IPS DF 4.7 (cell line): ENCODE data around the gene PCNX1.
"Not testable (repeated sequence)": the region's sequence is repeated elsewhere in the genome, so short reads cannot be mapped to it uniquely, and the experiment has no call there.

Experiments
- DNase-seq: peaks from one replicate; pipeline ENCODE4 v3.0.0-alpha.2; 2013; ENCODE audit warnings: low spot score; ENCODE audit errors: extremely low read depth

The PCNX1 gene

DNA sequence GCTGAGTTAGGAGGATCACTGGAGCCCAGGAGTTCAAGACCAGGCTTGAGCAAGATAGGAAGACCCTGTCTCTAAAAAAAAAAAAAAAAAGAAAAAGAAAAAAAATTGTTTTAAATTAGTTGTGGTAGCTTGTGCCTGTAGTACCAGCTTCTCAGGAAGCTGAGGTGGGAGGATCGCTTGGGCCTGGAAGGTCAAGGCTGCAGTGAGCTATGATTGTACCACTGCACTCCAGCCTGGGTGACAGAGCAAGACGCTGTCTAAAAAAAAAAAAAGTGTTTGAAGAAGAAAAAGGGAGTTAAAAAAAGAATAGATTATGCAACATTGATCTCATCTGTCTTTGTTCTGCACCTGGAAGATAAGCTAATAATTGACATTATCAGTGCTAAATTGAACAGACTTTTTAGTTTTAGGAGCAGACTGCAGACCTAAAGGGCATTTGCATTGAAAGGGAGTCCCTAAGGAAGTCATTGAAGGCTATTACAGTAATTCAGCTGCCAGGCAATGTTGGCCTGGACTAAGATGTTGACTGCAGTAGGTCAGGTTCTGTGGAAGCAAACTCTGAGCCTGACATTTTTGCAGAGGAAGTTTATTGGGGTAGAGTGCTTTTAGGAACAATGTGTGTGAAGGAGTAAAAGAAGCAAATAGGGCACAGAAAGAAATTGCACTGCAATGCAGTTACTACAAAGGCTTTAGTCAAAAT is 215.8 kb downstream of the PCNX1 start:
- no peak for DNase-seq

DNA sequence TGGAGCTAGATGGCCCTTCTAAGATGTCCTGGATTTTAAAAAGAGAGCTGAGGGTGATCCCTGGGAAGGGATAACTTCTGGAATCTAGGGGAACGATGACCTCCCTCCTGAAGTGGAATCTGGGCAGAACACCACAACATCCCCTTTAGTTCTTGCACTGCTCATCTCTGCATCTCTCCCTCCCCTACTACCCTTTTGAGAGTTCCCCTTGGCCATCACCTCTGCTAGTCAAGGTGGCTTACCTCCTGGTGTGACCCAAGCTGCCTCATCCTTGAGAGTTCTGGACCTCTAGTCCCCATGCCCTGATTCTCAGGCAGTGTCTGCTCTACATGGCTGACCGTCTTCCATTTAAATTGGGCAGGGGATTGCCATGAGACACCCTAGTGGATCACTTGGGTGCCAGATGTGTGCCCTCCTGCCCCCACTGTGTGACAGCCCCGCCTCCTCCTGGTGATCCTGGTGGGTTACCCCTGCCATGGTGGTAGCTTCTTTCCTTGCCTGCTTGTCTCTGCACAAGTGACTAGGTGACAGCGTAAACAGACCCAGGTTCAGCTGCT is 216.4 kb downstream of the PCNX1 start:
- no peak for DNase-seq

DNA sequence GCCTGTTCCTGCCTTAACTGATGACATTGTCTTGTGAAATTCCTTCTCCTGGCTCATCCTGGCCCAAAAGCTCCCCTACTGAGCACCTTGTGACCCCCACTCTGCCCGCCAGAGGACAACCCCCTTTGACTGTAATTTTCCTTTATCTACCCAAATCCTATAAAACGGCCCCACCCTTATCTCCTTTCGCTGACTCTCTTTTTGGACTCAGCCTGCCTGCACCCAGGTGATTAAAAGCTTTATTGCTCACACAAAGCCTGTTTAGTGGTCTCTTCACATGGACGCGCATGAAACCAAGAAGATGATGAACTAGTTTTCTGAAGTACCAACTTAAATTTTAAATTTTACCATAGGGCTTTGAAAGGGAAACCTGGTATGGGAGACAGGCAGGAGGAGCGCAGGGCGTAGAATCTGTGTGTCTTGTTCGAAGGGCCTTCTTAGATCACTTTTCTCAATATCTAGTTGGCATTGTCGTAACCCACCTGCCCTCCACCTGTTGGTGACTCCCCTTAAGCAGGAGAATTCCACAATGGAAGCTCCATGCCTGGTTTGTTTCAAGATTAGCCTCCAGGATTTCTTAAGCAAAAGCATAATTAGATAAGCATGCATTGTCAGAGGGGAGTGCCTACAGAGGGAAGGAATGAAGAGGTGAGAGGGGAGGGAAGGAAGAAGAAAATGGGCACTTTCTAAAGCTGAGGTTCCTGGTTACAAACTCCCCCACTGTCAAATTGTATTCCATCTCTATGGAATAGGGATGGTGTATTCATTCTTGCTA is 222.6 kb downstream of the PCNX1 start:
- not testable (repeated sequence) for DNase-seq

DNA sequence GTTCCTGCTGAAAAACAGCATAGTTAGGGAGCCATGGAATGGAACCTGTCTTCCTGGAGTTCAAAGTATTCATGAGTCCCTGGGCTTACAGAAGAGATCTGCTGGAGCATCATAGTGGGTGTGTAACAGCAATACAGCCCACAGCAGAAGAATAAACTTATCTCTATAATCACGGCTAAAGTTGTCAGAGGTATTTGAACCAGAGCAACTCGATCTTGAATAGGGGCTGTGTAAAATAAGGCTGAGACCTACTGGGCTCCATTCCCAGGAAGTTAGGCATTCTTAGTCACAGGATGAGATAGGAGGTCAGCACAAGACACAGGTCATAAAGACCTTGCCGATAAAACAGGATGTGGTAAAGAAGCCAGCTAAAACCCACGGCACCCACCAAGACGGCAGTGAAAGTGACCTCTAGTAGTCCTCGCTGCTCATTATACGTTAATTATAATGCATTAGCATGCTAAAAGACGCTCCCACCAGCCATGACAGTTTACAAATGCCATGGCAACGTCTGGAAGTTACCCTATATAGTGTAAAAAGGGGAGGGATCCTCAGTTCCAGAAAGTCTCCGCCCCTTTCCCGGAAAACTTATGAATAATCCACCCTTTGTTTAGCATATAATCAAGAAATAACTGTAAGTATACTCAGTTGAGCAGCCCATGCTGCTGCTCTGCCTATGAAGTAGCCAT is 223.4 kb downstream of the PCNX1 start:
- no peak for DNase-seq

DNA sequence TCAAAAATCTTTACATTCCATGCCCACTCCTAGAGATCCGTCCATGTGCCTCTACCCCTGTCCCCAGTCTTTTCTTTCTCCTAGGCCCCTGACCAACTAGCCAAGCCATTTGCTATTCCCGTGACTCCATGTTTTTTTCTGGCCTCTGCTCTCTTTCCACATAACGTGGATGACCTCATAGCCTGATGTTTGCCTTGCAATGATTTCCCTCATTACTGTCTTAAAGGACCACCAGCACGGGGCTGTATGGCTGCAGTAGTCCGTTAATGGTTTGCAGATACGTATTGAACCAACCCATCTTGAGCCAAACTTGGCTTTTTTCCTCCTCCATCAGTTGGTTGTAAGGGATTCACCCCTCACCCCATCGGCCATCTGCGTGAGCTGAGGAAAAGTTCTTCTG is 226.0 kb downstream of the PCNX1 start:
- no peak for DNase-seq

DNA sequence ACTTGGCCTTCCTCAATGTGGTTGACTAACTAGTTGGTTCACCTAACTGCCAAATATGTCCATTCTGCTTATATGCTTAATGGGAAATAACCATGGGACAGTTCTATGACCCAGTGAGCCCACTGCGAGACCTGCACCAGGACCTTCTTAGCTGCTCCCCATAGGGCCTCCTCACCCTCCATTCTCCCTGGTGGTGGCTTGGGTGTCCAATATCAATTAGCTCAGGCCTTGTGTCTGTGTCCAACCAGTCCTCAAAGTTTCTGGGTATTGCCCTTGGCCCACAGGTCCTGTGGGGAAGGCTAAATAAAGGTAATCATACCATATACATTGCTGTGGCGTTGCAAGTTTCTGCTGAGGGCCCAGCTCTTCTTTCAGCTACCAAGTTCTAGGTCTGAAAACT is 228.2 kb downstream of the PCNX1 start:
- no peak for DNase-seq

DNA sequence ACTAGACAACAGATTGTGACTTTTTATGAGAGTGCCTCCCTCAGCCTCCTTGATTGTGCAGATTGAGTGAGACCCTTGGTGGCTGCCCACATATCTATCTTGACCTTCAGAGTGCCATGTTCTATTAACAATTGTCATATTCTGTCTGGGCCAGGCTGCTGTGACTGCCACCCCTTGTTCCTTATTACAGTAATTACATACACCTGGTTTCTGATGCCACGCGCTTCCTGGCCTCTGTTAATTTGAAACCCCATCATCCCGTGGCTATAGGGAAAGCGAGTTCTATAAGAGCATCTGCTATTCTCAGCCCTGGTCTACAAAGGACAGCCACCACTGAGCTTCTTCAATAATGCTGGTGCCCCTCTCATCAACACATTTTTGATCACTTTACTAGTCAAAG is 228.7 kb downstream of the PCNX1 start:
- no peak for DNase-seq

DNA sequence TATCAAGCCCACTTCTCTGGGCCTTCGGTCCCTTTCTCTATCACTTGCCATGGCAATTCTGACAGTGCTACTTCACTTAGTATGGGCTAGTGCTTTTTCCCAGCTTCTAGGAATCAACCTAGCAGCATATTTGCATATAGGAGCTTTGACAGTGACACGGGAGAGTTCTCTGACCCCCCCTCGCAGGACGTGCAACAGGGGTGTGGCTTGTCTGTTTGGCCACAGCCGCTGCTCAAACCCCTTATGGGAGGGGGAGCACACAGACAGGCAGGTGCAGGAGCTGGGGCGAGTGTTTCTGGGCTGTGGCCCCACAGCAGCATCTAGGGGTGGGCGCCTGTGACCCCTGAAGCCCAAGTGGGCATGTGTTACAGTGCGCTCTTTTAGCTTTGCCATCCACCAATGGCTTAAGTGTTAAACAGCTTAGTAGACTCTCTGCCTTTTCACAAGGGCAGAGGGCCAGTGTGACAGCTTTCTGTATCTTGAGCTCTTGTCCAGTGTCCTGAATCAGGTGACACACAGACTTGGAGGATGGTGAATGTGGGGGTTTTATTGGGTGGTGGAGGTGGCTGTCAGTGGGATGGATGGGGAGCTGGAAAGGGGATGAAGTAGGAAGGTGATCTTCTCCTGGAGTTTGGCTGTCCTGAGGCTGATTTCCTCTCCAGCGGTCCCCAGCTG is 229.3 kb downstream of the PCNX1 start:
- no peak for DNase-seq

DNA sequence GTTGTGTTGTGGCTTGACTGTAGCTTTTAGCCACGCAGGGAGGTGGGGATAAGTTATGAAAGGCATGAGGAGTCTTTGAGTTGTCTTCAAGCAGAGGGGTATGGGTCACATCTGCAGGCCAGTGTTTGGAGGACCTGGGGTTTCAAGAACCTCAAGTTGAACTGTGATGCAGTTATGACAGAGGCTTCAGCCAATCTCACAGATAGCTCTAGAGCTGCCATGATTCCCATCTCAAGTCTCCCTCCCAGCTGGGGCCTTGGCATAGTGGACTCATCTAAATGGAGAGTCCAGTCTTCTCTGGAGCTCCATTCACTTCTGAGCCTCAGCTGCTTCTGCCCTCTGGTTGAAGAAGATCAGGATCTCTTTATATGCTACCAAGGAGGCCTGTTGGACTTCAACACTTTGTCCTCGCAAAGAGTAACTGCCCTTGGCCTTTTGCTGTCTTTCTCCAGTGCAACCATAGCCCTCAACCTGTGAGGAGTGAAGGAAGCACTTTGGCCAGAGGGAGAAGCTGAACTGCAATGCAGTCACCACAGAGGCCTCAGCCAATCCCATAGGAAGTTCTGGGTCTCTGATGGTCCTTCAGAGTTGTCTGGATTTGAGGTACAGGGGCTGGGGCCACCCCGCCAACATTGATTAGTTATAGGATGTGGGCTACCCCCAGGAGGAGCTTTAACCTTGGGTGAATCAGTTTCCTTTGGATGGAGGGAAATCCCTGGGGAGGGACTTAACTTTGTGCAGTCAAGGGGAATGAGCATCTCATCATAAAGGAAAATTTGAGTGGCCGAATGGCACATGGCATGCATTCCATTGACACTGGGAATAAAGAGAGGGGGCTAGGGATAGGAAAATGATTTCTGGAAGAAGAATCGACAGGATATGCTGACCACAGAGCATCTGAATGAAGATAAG is 230.5 kb downstream of the PCNX1 start:
- no peak for DNase-seq

DNA sequence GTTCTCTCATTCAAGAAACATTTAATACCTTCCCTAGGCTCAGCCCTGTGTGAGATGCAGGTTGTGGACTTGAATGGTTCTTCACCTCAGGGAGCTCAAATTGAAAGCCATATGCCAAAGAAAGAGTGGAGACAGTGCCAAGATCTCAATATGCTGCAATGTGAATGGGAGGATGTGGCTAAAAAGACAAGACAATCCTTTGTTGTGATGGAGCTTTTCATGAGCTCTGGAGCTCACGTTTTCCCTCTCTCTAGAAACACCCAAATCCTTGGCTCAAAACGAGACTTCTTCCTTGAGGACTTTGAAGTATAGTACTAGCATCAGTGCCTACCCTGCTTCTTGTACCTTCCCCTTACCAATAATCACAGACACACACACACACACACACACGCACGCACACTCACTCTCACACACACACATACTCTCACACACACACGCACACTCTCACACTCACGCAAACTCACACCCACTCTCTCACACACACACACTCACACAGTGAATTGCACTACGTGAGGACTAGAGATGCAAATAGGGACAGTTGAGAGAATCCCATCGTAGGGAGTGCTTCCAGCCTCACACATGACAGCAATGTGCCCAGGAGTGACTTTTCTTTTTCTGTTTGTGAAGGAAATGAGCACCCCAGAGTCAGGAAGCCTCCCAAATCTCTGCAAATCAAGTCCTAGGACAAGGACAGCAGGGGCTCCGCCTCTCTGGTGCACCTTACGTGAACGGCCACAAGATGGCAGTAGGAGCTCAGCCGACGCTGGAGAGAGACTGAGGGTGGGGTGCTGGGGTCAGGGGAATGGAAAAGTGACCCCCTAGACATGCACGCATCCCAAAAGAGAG is 231.4 kb downstream of the PCNX1 start:
- DNase-seq, result no peak

DNA sequence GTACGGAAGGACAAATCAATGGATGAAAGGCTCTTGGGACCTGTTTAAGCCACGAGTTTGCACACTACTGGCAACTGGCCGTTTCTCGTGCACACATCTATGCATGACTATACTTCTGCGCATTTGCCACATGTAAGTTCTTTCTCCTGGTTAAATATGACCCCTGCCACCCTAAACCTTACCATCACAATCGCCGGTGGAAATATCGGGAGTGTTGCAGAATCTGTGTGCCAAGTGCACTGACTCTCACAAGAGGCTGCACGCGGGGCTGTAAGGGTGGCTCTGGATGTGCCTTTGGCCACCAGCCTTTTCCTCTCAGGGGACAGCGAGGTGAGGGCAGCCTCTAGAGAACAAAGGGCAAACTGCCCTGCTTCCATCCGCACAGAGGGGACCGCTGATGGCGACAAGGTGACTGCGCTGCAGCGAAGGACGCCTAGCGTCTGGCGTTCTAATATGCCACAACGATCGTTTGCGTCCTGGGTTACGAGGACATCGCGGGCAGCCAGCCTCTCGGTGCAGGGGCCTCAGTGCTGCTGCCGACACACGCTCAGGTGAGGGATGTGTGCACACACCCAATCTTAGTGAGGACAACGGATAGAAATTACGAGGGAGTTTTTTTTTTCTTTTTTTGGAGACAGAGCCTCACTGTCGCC is 232.2 kb downstream of the PCNX1 start:
- no peak for DNase-seq

DNA sequence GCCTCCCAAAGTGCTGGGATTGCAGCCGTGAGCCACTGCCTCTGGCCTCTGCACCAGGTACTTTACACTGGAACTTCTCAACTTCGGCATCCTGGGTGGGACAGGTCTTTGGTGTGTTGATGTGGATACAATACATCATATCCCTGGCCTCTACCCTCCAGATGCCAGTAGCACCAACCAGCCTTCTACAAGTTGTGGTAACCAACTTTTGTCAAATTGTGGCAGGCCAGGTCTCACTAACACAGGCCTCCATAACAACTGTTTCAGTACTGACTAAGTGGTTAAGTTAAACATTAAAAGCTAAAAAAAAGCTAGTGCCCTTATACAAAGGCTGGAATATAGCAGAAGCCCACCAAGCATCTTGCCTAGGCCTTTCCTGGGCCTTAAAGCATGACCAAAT is 232.9 kb downstream of the PCNX1 start:
- no peak for DNase-seq

DNA sequence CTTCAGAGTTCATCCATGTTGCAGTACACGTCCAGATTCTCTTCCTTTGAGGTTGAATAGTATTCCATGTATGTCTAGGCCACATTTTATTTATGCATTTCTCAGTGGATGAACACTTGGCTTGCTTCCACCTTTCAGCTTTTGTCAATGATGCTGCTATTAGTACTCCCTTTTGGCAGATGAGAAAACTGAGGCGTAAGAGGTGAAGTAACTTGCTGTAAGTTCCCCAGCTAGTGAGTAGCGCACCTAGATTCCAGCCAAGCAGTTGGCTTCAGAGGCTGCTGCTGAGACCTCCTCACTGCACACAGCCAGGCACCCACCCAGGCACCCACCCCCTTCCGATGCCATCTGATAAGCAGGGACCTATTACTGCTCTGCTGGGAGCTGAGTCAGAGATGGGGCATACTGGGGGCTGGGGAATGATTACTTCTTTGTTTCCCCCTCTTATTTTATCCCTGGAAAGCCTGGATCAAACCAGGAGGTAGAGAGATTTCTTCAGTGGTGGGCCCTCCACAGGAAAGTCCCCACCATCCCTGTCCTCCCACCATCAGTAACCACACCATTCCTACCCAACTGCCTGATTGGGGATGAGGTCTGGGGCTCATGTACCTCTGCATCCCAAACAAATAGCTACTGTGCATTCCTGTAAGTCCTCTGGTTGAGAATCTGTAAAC is 234.6 kb downstream of the PCNX1 start:
- DNase-seq, result no peak

DNA sequence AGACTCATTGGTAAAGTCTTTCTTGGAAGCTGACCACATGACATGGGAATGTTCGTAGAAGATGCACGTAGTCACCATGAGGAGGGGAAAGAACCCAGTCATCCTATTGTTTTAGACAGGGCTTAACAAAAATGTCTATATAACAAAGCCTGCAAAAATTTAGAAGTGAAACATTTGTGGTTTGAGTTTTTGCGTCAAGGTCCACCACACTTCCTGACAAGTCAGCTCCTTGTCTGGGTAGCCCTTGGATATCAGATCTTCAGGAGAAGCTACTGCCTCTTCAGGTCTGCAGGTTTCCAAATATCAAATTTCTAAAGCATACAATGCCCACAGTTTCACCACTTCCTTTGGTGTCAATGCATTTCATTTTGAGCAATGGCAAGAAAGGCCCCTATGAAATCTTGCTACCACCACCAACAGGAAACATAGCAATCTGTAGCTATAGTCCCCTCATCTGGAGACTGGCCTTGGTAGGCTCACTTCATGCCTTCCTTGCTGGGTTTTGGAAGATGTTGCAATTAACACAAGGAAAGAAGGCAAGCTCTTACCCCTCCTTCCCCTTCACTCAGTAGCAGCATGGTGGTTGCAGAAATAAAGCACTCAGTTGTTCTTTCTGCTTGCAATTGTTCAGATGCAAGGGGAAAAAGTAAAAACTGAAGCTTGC is 235.2 kb downstream of the PCNX1 start:
- no peak for DNase-seq

DNA sequence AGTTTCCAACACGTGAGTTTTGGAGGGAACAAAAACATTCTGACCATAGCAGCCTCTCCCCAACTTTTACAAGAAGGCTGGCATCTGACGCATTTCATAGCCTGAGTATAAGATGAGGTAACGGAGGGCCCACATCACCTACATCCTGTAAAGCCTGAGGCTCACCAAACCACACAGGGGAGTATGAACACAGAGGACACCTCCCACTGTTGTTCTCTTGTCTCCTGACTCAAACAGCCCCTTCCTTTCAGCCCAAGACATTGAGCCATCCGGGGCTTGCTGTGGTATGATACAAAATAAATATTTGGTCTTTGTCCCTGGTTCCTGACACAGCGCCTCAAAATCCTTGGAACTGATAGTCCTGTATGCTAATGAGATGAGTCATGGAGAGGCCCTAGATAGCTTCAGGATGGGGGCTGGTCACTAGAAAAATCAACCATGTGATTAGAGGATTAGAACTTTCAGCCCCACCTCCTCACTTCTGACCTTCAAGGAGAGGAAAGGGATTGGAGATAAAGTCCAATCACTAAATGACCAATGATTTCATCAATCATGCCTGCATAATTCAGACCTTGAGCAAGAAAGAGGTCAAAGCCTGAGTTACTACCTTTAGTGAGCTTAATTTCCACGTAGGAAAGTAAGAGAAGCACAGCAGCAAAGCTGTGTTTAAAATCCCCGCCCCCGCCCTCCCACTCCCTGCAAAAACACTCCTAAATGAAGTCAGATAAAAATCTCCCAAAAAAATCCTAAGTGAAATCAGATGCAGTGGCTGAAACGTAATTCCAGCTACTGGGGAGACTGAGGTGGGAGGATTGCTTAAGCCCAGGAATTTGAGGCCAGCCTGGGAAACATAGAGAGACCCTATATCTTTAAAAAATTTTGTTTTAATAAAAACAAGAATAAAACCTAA is 236.4 kb downstream of the PCNX1 start:
- no peak for DNase-seq

DNA sequence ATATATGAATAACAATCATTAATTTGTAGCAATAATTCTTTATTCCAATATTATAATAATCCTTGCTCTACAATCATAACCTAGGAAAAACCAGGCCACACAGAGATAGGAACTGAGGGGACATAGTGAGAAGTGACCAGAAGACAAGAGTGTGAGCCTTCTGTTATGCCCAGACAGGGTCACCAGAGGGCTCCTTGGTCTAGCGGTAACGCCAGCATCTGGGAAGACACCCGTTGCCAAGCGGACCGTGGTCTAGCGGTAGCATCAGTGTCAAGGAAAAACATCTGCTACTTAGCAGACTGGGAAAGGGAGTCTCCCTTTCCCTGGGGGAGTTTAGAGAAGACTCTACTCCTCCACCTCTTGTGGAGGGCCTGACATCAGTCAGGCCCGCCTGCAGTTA is 240.1 kb downstream of the PCNX1 start:
- not testable (repeated sequence) for DNase-seq

DNA sequence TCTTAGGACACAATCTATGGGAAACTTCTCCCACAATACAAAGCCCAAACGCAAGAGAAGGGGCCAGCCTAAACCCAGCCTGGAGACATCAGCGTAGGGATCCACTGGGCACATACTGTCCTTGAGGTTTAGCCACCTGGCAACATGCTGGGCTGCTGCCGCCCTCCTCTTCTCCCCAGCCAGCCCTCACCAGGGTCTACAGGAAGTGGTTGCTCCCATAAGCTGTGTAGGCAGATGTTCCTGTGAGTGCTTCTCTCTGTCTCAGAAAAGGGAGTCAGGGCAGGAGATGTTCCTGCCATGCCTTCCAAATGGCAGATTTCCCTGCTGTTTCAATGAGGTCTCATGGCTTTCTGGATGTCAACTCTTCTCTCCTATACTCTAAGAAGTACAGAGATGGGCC is 241.4 kb downstream of the PCNX1 start:
- DNase-seq, result no peak
